ENCODE measurements around the gene FYN.

Gene FYN

GRCh38 chr6:111829998-111830397, 43.3 kb downstream of the FYN start:
- no peak for DNase-seq

GRCh38 chr6:111829581-111829980, 43.7 kb downstream of the FYN start:
- DNase-seq, result no peak

GRCh38 chr6:111828809-111829208, 44.4 kb downstream of the FYN start:
- no peak for DNase-seq

GRCh38 chr6:111825439-111826086, 47.7 kb downstream of the FYN start:
- DNase-seq, result no peak

- DNase-seq, result no peak
Measured at GRCh38 chr6:111824608-111825337, 48.5 kb downstream of the FYN start.

- DNase-seq, result no peak
Measured at GRCh38 chr6:111823831-111824607, 49.2 kb downstream of the FYN start.

- no peak for DNase-seq
Measured at GRCh38 chr6:111823012-111823411, 50.2 kb downstream of the FYN start.

GRCh38 chr6:111819458-111819857, 53.8 kb downstream of the FYN start:
- DNase-seq, result no peak

GRCh38 chr6:111818539-111819226, 54.6 kb downstream of the FYN start:
- no peak for DNase-seq

- peak; percentile 81 for DNase-seq
Measured at GRCh38 chr6:111817451-111818120, 55.7 kb downstream of the FYN start.

- DNase-seq, result no peak
Measured at GRCh38 chr6:111813677-111814310, 59.5 kb downstream of the FYN start.

- DNase-seq, result no peak
Measured at GRCh38 chr6:111813237-111813636, 60.0 kb downstream of the FYN start.

- no peak for DNase-seq
Measured at GRCh38 chr6:111812060-111813038, 60.9 kb downstream of the FYN start.

- DNase-seq, result peak; percentile 48
Measured at GRCh38 chr6:111810294-111811131, 62.7 kb downstream of the FYN start.

GRCh38 chr6:111809766-111810165, 63.5 kb downstream of the FYN start:
- DNase-seq, result no peak

- DNase-seq, result no peak
Measured at GRCh38 chr6:111809264-111809663, 64.0 kb downstream of the FYN start.

GRCh38 chr6:111808493-111808892, 64.8 kb downstream of the FYN start:
- no peak for DNase-seq

- peak; percentile 32 for DNase-seq
Measured at GRCh38 chr6:111806561-111807497, 66.4 kb downstream of the FYN start.

GRCh38 chr6:111806165-111806547, 67.1 kb downstream of the FYN start:
- DNase-seq, result no peak

Measured in midbrain (tissue), 1 donor.